ENCODE results near the gene KDM4B. TPM values are rescaled to one million over a fixed set of nuclear protein-coding genes. Genes with fewer than 3 reads are reported as not detected.

Gene KDM4B
- total RNA-seq, 1 experiment from 2014 or later = 29.2 TPM

DNA sequence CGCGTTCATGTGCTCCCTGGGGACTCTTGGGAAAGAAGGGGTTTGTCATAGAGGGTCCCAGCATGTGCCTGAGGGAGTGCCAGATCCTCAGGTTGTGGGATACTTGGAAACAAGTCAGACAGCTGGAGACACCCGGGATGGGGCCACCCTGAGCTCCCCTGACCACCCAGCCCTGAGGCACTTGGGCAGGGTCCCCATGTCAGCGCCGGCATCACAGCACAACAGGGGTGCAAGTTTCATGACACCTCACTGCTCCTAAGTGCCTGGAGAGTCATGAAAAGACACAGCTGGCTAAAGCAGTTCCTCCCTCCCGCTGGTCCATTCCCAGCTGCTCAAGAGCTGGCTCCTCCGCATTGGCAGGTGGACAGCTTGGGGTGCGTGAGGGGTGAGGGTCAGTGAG lies 102.7 kb downstream of the KDM4B start:
- in situ Hi-C loops (cut with HindIII; ENCODE audit: low pct_unique_long_range_greater_than_20kb, low sequenced_read_pairs) = no loop called here
- DNase-seq (ENCODE audit: low read depth) = no peak

DNA sequence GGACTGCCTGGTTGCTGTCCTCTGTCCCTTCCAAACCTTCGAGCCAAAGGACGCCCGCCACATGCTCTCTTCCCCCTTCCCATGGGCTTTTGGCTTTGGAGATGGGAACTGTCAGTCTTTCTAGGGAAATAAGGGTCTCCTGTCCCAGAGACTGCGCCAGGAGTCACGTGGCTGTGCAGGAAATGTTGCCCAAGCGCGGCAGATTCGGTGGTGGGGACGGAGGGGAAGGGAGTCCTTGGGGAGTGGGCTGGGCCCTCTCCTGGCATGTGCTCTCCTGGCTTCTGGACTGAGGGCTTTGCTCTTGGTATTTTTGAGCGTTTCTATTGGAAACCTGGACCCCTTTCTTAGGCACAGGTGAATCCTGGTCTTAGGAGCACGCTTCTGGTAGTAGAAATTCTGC lies 103.2 kb downstream of the KDM4B start:
- in situ Hi-C loops (cut with HindIII; ENCODE audit: low pct_unique_long_range_greater_than_20kb, low sequenced_read_pairs) = no loop called here

DNA sequence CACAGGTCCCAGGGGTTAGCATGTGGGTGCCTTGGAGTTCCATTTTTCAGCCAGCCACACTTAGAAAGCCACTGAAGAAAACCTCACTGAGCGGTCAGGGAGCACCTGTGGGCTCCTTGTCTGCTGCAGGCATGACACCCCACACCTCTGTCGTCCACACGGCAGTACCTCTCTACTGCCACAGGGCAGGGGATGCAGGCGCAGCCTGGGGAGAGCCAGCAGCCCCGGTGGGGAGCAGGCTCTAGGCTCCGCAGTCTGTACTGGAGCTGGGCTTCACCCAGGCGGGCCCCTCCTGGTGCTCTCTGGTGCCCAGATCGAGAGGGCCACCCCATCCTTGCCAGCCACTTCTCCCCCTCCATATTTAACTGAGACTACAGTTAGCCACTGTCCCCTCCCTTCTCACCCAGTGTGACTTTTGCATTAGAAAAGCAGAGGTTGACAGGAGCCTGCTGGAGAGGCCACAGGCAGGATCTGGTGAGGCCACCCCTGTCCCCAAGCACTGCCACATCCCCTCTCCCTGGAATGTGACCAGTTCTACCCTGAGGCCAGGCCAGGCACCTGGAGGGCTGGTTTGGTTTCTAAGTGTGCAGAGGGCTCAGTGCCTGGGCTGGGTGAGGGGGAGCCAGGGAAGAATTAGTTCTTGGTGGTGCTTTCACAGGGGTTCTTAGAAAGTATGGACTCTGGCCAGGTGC lies 104.4 kb downstream of the KDM4B start:
- in situ Hi-C loops (cut with HindIII; ENCODE audit: low pct_unique_long_range_greater_than_20kb, low sequenced_read_pairs) = no loop called here
- no peak for DNase-seq (ENCODE audit: low read depth)

More for the DNA sequence above, 103.2 kb downstream of the KDM4B start:
- no peak for DNase-seq (ENCODE audit: low read depth)

DNA sequence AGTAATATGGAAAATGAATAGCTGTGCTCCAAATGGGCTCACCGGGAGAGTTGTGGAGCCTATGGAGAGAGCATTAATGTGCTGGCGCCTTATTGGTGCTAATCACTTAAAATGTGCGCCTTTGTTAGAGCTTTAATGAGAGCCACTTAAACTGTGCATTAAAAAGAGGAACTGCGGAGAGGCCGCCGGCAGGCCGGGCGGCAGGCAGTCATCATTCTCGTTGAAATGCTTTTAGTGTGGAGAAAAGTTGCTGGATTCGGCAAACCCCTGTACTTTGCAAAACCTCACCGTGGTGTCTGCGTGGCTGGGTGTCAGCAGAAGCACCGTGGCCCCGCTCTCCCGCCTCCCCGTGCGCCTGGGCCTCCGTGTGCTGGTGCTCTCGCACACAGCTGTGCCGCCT lies 105.5 kb downstream of the KDM4B start:
- in situ Hi-C loops (cut with HindIII; ENCODE audit: low pct_unique_long_range_greater_than_20kb, low sequenced_read_pairs) = no loop called here
- DNase-seq (ENCODE audit: low read depth) = no peak

DNA sequence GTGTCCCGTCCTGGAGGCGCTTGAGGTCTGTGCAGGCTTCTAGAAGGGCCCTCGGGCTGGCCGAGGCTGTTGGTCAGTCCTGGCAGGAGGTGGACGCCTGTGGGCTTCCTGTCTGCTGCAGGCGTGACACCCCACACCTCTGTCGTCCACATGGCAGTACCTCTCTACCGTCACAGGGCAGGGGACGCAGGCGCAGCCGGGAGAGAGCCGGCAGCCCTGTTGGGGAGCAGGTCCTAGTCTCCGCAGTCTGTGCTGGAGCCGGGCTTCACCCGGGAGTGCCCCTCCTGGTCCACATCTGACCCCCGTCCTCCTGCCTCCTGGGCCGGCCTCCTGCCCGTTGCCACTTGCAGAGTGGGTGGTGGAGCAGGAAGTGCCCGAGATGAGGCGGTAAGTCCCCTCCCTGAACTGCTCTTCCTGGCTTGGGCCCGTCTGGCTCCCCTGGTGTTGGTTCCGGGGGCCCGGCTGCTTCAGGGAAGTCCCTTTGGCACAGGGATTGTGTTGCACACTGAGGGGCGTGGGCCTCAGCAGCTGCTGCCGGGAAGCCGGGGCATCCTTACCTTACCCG lies 106.0 kb downstream of the KDM4B start:
- in situ Hi-C loops (cut with HindIII; ENCODE audit: low pct_unique_long_range_greater_than_20kb, low sequenced_read_pairs) = no loop called here

DNA sequence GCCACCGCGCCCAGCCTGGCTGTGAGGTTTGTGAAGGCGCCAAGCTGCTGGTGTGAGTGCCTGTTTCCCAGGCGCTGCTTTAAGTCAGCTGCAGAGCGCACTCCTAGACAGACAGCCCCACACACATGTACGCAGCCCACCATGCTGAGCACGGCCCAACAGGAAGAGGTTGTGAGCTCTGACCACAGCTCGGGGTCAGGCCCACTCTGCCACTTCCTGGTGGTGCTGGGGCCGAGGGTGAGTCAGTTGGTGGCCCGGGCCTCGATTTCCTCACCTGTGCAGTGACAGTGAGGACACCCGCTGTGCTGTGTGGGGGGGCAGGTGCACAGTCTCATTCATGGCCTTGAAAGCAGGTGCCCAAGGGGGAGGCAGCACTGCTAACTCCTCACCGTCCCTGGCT lies 106.7 kb downstream of the KDM4B start:
- DNase-seq (ENCODE audit: low read depth) = no peak
- in situ Hi-C loops (cut with HindIII; ENCODE audit: low pct_unique_long_range_greater_than_20kb, low sequenced_read_pairs) = no loop called here

More for the DNA sequence above, 106.0 kb downstream of the KDM4B start:
- DNase-seq (ENCODE audit: low read depth) = no peak

DNA sequence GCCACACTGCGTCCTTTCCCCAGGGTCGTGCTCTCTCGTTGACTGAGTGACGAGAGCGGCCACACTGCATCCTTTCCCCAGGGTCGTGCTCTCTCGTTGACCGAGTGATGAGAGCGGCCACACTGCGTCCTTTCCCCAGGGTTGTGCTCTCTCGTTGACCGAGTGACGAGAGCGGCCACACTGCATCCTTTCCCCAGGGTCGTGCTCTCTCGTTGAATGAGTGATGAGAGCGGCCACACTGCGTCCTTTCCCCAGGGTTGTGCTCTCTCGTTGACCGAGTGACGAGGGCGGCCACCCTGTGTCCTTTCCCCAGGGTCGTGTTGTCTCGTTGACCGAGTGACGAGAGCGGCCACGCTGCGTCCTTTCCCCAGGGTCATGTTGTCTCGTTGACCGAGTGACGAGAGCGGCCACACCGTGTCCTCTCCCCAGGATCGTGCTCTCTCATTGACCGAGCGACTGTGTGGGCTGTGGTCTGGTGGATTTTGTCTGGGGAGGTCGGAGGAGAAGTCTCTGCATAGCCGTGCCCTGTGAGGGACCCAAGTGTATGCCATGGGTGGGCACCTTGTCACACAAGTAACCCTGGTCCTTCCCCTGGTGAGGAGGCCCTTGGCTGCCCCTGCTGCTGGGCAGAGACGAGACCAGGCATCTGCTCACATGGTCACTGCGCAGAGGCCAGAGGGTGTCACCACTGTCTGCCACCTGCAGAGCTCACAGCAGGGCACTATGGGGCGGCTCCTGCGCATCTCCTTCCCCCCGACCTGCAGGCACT lies 107.7 kb downstream of the KDM4B start:
- no peak for DNase-seq (ENCODE audit: low read depth)
- in situ Hi-C loops (cut with HindIII; ENCODE audit: low pct_unique_long_range_greater_than_20kb, low sequenced_read_pairs) = no loop called here

DNA sequence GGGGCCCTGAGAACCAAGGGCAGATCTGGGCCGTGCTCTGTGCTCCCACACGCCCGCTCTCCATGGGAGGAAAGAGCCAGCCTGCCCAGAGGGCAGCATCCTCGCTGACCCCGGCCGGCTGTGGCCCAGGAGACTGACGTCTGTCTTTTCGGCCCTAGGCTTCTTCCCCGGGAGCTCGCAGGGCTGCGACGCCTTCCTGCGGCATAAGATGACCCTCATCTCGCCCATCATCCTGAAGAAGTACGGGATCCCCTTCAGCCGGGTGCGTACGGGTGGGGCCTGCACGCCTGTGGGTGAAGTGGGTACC lies 108.2 kb downstream of the KDM4B start:
- in situ Hi-C loops (cut with HindIII; ENCODE audit: low pct_unique_long_range_greater_than_20kb, low sequenced_read_pairs) = no loop called here
- no peak for DNase-seq (ENCODE audit: low read depth)

DNA sequence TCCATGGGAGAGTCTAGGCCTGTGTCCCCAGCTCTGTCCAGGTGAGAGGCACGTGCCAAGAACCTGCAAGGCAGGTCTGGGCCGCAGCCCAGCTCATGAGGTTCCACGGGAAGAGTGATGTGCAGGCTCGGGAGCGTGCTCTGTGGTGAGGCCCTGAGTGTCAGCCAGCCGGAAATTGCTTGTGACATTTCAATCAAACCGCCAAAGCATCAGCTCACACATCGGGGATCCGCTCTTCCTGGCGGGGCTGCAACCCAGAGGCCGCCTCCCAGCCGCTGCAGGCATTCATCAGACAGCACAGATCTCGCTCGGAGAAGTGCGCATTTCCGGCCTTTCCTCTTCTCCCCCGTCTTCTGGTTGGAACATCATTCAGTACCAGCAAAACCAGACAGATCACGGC lies 109.3 kb downstream of the KDM4B start:
- in situ Hi-C loops (cut with HindIII; ENCODE audit: low pct_unique_long_range_greater_than_20kb, low sequenced_read_pairs) = no loop called here
- DNase-seq (ENCODE audit: low read depth) = no peak

DNA sequence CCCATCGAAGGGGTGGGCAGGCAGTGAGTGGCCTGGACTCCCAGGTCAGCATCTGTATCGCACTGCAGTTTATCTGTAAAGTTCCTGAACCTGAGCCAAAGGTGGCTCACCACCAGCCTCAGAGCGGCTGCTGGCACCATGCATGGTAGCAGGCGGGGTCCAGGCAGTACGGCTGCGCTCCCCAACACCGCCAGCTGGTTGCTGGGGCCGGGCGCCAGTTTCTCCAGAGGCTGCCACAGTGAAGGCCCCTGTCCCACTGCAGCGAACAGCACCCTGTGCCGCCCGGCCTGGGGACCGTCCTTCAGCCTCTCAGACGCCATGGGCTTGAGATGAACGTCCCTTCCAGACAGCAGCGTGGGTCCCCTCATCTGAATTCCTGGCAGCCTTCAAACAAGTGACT lies 109.8 kb downstream of the KDM4B start:
- in situ Hi-C loops (cut with HindIII; ENCODE audit: low pct_unique_long_range_greater_than_20kb, low sequenced_read_pairs) = no loop called here
- DNase-seq (ENCODE audit: low read depth) = no peak

DNA sequence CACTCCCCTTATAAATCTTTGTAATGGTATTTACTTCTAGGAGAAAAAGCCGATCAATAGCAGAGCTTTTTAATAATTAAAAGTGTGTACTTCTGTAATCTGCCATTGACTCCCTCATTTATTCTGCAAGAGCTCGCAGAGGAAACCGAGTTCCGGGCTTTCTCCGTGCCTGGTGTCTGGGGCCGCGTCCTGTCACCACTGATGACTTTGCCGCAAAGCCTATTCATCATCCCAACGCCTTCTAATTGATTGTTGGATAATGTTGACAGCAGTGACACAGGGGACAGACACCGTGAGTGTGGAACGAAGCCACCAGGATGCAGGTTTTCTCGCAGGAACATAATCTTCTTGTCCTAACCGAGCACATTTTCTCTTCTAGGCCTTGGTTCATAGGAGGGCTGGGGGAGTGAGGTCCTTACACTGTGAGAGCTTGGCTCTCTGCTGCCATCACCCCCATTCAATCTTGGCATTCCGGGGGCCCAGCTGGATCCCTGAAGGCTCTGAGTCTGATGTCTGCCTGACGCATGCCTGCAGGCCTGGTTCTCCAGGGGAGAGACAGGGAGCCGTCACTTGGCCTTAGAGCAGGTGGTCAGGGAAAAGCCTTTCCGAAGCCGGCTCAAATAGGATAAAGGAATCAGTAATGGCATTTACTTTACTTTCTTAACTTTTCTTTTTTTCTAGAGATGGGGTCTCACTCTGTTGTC lies 110.3 kb downstream of the KDM4B start:
- DNase-seq (ENCODE audit: low read depth) = no peak
- in situ Hi-C loops (cut with HindIII; ENCODE audit: low pct_unique_long_range_greater_than_20kb, low sequenced_read_pairs) = no loop called here

DNA sequence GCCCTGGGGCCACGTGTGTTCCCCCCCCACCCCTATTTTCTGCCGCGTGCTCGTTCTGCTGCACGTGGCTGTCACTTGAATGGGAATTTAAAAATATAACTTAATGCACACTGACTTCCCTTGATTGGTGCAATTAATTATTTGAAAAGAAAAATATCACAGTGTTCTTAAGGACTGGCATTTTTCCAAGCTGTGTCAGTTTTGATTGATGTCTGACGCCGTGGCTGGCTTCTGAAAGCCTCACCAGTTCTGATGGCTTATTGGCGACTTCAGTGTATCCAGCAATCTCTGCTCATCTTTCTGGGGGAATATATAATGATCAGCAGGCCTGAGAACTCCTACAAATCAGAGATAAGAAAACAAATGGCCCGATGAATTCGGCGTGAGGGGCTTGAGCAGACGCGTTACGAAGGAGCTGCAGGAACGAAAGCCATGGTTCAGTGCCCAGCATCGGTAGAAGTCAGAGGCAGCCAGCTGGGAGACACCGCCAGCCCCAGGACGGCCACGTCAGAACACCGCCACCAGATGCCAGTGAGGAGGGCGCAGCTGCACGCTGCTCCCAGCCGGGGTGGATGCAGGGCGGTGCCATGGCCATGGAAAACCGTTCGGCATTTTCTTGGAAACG lies 111.2 kb downstream of the KDM4B start:
- in situ Hi-C loops (cut with HindIII; ENCODE audit: low pct_unique_long_range_greater_than_20kb, low sequenced_read_pairs) = no loop called here
- no peak for DNase-seq (ENCODE audit: low read depth)

DNA sequence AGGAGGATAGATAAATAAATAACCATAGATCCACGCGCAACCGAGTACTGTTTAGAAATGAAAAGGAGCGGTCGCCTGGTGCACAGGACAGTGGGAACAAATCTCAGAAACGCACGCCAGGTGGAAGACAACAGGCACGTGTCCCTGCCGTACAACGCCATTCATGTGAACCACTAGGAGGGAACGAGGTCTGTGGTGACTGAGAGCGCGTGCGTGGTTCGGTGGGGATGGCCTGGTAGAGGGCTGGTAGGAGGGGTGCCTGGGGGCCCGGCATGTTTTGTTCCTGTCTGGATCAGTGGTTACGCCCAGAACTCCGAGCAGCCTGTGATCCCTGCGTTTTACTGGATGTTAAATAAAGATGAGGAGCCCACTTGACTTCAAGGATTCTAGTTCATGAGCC lies 111.9 kb downstream of the KDM4B start:
- in situ Hi-C loops (cut with HindIII; ENCODE audit: low pct_unique_long_range_greater_than_20kb, low sequenced_read_pairs) = no loop called here
- DNase-seq (ENCODE audit: low read depth) = no peak

DNA sequence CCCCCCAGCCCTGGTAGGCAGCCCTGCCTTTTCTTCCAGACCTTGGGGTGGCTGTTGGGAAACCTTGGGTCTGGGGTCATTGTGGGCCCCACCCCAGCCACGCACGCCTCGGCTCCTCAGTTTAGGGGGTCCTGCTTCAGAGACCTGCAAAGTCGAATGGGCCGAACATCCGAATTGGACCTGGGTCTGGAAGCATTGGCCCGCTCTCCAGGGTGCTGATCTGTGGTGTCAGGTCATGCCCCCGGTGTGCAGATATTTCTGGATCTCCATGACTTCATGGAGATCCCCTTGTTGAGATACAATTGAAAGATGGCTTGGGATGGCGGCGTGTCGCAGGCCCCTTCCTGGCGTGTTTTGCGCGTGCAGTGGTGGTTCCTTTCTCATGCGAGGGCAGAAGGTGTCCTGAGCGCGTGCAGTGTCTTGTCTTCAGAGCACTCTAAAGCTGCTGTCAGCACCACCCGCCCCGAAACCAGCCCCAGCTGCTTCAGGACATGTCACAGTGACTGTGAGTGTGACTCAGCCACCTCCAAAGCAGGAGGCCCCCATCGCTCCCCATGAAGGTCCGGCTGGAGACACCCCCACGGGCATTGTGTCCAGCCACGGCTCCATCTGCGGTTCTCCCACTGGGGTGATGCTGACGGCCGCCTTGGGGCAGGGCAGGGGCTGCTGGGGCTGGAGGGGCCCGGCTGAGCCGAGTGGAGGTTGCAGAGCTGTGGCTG lies 112.7 kb downstream of the KDM4B start:
- DNase-seq (ENCODE audit: low read depth) = no peak
- in situ Hi-C loops (cut with HindIII; ENCODE audit: low pct_unique_long_range_greater_than_20kb, low sequenced_read_pairs) = no loop called here

DNA sequence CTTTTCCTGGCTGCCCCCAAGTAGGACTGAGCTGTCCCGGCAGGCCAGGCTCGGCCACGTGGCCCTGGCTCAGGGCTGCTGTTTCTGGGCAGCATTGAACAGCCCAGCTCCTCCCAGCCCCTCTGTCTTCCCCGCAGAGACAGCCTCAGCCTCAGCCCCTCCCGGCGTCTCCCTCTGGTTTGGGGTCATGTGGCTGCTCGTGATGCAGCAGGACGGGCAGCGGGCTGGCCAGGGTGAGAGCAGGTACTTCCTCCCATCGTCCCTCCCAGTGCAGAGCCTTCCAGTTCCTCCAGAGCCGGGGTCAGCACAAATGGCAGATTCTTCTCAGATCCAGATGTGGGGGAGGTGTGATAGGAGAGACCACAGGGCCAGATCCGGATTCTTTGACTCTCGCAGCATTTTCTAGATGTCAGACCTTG lies 114.6 kb downstream of the KDM4B start:
- no peak for DNase-seq (ENCODE audit: low read depth)
- in situ Hi-C loops (cut with HindIII; ENCODE audit: low pct_unique_long_range_greater_than_20kb, low sequenced_read_pairs) = no loop called here

DNA sequence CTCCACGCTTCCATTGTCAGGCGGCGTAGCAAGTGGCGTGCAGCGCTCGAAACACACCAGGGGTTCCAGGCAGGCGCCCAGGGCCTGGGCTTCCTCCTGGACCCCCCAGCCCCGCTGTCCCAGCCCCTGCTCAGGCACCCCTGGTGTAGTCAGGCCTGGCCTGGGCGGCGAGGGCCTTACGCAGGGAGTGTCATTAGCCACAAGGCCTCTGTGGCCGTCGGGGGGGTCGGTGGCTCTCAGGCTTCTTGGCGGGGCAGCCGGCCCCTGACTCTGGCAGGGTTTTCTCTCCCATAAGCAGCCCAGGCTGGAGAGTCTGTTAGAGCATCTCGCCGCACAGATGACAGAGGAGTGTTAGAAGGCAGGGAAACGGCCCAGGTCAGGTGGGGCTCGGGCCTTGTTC lies 116.7 kb downstream of the KDM4B start:
- no peak for DNase-seq (ENCODE audit: low read depth)
- in situ Hi-C loops (cut with HindIII; ENCODE audit: low pct_unique_long_range_greater_than_20kb, low sequenced_read_pairs) = no loop called here

DNA sequence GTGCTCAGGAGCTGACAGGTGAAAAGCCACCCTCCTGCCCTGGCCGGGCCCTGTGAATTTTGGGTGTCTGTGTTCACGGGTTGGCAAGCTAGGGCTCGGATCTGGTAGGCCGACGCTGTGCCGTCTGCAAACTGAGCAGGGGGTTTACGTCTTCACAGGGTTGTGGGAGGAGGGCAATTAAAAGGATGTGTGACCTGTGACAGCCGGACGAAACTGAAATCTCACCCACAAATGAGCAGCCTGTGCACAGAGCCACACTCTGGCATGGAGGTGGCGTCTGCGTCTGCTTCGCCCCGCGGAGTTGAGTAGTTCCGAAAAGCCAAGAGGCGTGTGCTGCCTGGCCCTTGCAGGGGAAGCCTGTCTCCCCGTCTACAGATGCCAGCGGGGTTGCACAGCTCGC lies 117.3 kb downstream of the KDM4B start:
- in situ Hi-C loops (cut with HindIII; ENCODE audit: low pct_unique_long_range_greater_than_20kb, low sequenced_read_pairs) = no loop called here

DNA sequence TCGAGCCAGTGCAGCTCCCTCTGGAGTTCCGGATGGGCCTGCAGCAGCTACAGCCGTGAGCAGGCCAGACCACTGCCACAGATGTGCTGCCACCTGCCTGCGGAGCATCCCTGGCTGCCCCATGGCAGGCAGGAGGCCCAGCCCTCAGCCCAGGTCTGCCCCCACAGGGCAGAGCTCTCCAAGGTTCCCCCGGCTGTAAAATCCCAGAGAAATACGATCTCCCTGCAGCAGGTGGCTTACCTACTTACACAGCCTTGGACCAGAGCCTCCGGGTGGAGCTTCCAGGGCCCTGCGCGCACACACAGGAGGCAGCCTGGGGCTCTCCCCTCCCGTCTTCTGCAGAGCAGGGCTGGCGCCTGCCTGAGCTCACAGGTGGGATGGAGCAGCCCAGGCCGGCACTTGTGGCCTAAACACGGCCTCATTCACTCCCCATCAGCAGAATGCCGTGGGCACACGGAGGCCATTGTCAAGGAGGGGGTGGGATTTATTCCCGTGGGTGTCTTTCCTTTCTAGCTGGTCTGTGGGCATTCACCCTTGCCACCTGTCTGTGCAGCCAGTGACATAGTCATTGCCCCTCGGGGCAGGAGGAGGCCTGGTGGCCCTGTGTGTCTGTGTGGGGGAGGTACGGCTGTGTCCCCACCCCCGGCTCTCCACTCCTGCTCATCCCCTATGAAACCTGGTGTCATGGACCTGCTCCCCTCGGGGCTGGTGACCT lies 118.0 kb downstream of the KDM4B start:
- DNase-seq (ENCODE audit: low read depth) = no peak
- in situ Hi-C loops (cut with HindIII; ENCODE audit: low pct_unique_long_range_greater_than_20kb, low sequenced_read_pairs) = no loop called here

More for the DNA sequence above, 117.3 kb downstream of the KDM4B start:
- DNase-seq (ENCODE audit: low read depth) = no peak

All from Caki2 (cell line).